Left ventricle myocardium inferior (tissue), 1 donor: ENCODE results near the gene ELP4. TPM values are rescaled to one million over a fixed set of nuclear protein-coding genes. Genes with fewer than 3 reads are reported as not detected.

ENCODE experiments used
- DNase-seq: peaks from one replicate; pipeline ENCODE4 v3.0.0-alpha.2; 2020
- H3K27ac ChIP-seq: fragments of 200-600 bp; replicated peaks from 2 replicates; pipeline ENCODE4 v1.8.0; 2021
- H3K27me3 ChIP-seq: fragments of 200-600 bp; 2 replicates; pipeline ENCODE4 v1.8.0; 2021; ENCODE audit warnings: low read depth
- H3K36me3 ChIP-seq: fragments of 200-600 bp; 2 replicates; pipeline ENCODE4 v1.8.0; 2021
- H3K4me1 ChIP-seq: fragments of 200-600 bp; 2 replicates; pipeline ENCODE4 v1.8.0; 2021
- H3K4me3 ChIP-seq: fragments of 200-600 bp; 2 replicates; pipeline ENCODE4 v1.8.0; 2021; ENCODE audit warnings: mild to moderate bottlenecking, moderate library complexity
- H3K9me3 ChIP-seq: fragments of 200-600 bp; replicated peaks from 2 replicates; pipeline ENCODE4 v1.8.0; 2021
- CTCF ChIP-seq: fragments of 200-600 bp; IDR thresholded peaks from 2 replicates; pipeline ENCODE4 v1.8.0; 2021; ENCODE audit warnings: antibody characterized with exemption, mild to moderate bottlenecking, borderline replicate concordance
- intact Hi-C: fragments of 100-400 bp; cut with micrococcal nuclease; formaldehyde crosslinking; loops from one replicate; pipeline ENCODE4 v1.11.0; 2022
- total RNA-seq: library from RNA; stranded (reverse); fragmentation: NEBNext Ultra II Directional; extraction: Animal tissue kit (Norgen Biotek cat#: 25700); gene quantifications from one replicate; pipeline ENCODE4 v1.2.1, GENCODE V29; 2021
- donor health status: DM: no; HTN: yes; CAD: no; lungs with severe emphysema.

Gene ELP4
- total RNA-seq, 1 donor from 2014 or later = 13.6 TPM

- H3K36me3 ChIP-seq = peaks cover 5% of the 10 kb centered on the region
- no peak overlapping the region for H3K4me3 ChIP-seq
- no peak for TF ChIP-seq CTCF
- DNase-seq = no peak
- H3K27ac ChIP-seq = no peak overlapping the region
- no peaks in the 10 kb centered on the region for H3K9me3 ChIP-seq
- H3K27me3 ChIP-seq = peaks cover 7% of the 10 kb centered on the region
- intact Hi-C loops = no loop called here
- no peaks in the 10 kb centered on the region for H3K4me1 ChIP-seq
These were observed 255.2 kb downstream of the ELP4 start for GRCh38 chr11:31764766-31765165.

- Histone ChIP-seq H3K4me3 (no peak overlapping the region), H3K4me1 (no peaks in the 10 kb centered on the region), H3K36me3 (peaks cover 5% of the 10 kb centered on the region), H3K27ac (no peak overlapping the region), H3K27me3 (peaks cover 7% of the 10 kb centered on the region), H3K9me3 (no peaks in the 10 kb centered on the region)
- no peak for DNase-seq
- no peak for TF ChIP-seq CTCF
- intact Hi-C loops = no loop called here
These were observed 257.5 kb downstream of the ELP4 start for GRCh38 chr11:31767066-31767465.

- no peak for TF ChIP-seq CTCF
- intact Hi-C loops = no loop called here
- H3K4me3 ChIP-seq = no peak overlapping the region
- H3K4me1 ChIP-seq = no peaks in the 10 kb centered on the region
- H3K27ac ChIP-seq = no peak overlapping the region
- no peaks in the 10 kb centered on the region for H3K9me3 ChIP-seq
- H3K27me3 ChIP-seq = peaks cover 7% of the 10 kb centered on the region
- peaks cover 5% of the 10 kb centered on the region for H3K36me3 ChIP-seq
- DNase-seq = no peak
These were observed 258.1 kb downstream of the ELP4 start for GRCh38 chr11:31767685-31768084.

- Histone ChIP-seq H3K27ac (no peak overlapping the region), H3K4me1 (no peaks in the 10 kb centered on the region), H3K27me3 (peaks cover 5% of the 10 kb centered on the region), H3K36me3 (peaks cover 8% of the 10 kb centered on the region), H3K4me3 (no peak overlapping the region), H3K9me3 (no peaks in the 10 kb centered on the region)
- DNase-seq = no peak
- intact Hi-C loops = no loop called here
- no peak for TF ChIP-seq CTCF
These were observed 259.4 kb downstream of the ELP4 start for GRCh38 chr11:31768749-31769640.

- Histone ChIP-seq H3K4me1 (no peaks in the 10 kb centered on the region), H3K4me3 (no peak overlapping the region), H3K27me3 (no peaks in the 10 kb centered on the region), H3K9me3 (no peaks in the 10 kb centered on the region), H3K27ac (no peak overlapping the region), H3K36me3 (peaks cover 4% of the 10 kb centered on the region)
- TF ChIP-seq CTCF = no peak
- intact Hi-C loops = no loop called here
- DNase-seq = no peak
These were observed 260.6 kb downstream of the ELP4 start for GRCh38 chr11:31770011-31770700.
